Ovary (tissue), 3 donors: Measurements from ENCODE around the gene ZMIZ1.

Experiments used
- EP300 ChIP-seq: sonication (generic); formaldehyde crosslinking; IDR thresholded peaks from one replicate; pipeline ENCODE4 v1.6.1; 2017; ENCODE audit warnings: antibody characterized with exemption
- POLR2A ChIP-seq: fragments of 450-650 bp; IDR thresholded peaks from one replicate; pipeline ENCODE4 v1.6.1; 2017; ENCODE audit warnings: antibody characterized with exemption, mild to moderate bottlenecking, moderate library complexity
- TF ChIP-seq, protein P1 (sequence below), 3 donors: fragments of 450-650 bp in 2 of 3; fragments of 200-600 bp in 1 of 3; IDR thresholded peaks; one replicate each; pipeline versions ENCODE4 v1.5.1 to v1.8.0; 2016 to 2022; ENCODE audit warnings: antibody characterized with exemption in 3 of 3, mild to moderate bottlenecking in 1 of 3
- donor health status: DM: no; HTN: no; CAD: no.

DNA sequence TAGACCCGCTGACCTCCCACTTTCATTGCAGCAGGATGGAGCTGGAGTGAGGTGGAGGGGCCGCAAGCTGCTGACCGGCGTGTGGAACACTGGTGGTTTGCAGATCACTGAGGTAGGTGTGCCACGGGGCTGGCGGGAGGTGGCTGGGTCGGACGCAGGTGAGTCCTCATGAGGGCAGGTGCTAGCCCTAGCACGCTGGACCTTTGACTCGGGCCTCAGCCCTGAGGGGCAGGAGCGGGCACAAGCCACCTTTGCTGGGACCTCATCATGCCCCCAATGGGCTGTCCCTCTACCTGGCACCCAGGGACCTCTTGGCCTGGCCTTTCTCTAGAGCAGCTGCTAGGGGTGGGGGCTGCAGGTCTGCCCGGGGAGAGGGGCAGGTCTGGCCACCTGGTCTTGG, 93.3 kb downstream of the ZMIZ1 start:
- TF ChIP-seq, protein P1, sequence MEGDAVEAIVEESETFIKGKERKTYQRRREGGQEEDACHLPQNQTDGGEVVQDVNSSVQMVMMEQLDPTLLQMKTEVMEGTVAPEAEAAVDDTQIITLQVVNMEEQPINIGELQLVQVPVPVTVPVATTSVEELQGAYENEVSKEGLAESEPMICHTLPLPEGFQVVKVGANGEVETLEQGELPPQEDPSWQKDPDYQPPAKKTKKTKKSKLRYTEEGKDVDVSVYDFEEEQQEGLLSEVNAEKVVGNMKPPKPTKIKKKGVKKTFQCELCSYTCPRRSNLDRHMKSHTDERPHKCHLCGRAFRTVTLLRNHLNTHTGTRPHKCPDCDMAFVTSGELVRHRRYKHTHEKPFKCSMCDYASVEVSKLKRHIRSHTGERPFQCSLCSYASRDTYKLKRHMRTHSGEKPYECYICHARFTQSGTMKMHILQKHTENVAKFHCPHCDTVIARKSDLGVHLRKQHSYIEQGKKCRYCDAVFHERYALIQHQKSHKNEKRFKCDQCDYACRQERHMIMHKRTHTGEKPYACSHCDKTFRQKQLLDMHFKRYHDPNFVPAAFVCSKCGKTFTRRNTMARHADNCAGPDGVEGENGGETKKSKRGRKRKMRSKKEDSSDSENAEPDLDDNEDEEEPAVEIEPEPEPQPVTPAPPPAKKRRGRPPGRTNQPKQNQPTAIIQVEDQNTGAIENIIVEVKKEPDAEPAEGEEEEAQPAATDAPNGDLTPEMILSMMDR (IDR thresholded peaks at IDR 0.05), result no peak
- TF ChIP-seq POLR2A, result no peak
- TF ChIP-seq EP300, result no peak
